ENCODE measurements around the gene ZNF335.

Gene ZNF335, protein sequence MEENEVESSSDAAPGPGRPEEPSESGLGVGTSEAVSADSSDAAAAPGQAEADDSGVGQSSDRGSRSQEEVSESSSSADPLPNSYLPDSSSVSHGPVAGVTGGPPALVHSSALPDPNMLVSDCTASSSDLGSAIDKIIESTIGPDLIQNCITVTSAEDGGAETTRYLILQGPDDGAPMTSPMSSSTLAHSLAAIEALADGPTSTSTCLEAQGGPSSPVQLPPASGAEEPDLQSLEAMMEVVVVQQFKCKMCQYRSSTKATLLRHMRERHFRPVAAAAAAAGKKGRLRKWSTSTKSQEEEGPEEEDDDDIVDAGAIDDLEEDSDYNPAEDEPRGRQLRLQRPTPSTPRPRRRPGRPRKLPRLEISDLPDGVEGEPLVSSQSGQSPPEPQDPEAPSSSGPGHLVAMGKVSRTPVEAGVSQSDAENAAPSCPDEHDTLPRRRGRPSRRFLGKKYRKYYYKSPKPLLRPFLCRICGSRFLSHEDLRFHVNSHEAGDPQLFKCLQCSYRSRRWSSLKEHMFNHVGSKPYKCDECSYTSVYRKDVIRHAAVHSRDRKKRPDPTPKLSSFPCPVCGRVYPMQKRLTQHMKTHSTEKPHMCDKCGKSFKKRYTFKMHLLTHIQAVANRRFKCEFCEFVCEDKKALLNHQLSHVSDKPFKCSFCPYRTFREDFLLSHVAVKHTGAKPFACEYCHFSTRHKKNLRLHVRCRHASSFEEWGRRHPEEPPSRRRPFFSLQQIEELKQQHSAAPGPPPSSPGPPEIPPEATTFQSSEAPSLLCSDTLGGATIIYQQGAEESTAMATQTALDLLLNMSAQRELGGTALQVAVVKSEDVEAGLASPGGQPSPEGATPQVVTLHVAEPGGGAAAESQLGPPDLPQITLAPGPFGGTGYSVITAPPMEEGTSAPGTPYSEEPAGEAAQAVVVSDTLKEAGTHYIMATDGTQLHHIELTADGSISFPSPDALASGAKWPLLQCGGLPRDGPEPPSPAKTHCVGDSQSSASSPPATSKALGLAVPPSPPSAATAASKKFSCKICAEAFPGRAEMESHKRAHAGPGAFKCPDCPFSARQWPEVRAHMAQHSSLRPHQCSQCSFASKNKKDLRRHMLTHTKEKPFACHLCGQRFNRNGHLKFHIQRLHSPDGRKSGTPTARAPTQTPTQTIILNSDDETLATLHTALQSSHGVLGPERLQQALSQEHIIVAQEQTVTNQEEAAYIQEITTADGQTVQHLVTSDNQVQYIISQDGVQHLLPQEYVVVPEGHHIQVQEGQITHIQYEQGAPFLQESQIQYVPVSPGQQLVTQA (N-terminal part only)

GRCh38 chr20:45971675-45972499 is at the start of gene ZNF335:
Gene ZNF335 (minus strand): TSS chr20:45972203. CDS start chr20:45971410, 793 bp downstream.
- peak; percentile 72 for DNase-seq

- no peak for DNase-seq
These were observed 48.6 kb upstream of the ZNF335 start for GRCh38 chr20:46020555-46020954.

DNA sequence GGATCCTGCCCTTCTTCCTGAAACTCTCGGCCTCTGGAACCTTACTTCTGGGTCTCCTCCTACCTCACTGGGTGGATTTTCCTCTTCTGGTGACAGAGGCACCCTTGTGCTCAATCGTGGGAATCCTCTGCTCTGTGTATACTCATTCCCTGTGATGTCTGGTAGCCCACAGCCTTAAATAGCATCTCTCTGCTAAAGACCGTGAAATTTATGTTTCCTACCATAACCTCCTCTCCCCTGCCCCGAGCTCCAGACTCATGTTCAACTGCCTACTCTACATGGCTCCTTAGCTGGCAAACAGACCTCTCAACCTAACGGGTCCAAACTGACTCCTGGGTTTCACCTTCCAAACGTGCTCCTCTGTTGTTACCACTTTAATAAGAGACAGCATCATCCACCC is 46.6 kb upstream of the ZNF335 start:
- no peak for DNase-seq

DNA sequence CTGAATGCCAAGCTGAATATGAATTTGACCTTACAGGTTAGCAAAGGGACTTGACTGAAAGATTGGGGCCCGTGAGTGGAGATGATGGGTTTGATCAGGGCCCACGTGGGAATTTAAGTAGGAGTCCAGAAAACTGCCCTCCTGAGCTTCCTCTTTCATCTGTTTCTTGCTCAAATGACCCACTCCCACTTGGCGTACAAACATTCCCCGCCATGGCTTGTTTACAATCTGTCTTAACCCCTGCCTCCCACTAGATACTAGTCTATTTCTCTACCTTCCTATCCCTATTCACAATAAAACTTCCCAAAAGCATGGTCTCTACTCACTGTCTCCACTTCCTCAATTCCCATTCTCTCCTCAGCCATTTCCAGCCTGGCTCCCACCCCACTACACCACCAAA is 46.1 kb upstream of the ZNF335 start:
- no peak for DNase-seq

GRCh38 chr20:46017272-46017671 is 45.3 kb upstream of the ZNF335 start:
- DNase-seq: no peak

GRCh38 chr20:46014517-46015396 is 42.8 kb upstream of the ZNF335 start:
- no peak for DNase-seq

GRCh38 chr20:46013829-46014516 is 42.0 kb upstream of the ZNF335 start:
- peak; percentile 59 for DNase-seq

DNA sequence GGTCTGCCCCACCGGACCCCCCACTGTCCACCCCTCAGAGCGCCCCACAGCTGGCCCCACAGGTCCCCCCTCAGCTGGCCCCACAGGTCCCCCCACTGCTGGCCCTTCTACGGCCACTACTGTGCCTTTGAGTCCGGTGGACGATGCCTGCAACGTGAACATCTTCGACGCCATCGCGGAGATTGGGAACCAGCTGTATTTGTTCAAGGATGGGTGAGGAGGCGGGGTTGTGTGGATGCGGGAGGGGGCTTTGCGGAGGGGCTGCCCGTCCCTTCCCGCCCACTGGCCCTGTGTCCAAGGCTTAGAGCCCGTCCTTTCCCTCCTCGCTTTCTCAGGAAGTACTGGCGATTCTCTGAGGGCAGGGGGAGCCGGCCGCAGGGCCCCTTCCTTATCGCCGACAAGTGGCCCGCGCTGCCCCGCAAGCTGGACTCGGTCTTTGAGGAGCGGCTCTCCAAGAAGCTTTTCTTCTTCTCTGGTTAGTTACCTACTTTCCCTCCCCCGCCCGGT is 41.4 kb upstream of the ZNF335 start:
- no peak for DNase-seq

DNA sequence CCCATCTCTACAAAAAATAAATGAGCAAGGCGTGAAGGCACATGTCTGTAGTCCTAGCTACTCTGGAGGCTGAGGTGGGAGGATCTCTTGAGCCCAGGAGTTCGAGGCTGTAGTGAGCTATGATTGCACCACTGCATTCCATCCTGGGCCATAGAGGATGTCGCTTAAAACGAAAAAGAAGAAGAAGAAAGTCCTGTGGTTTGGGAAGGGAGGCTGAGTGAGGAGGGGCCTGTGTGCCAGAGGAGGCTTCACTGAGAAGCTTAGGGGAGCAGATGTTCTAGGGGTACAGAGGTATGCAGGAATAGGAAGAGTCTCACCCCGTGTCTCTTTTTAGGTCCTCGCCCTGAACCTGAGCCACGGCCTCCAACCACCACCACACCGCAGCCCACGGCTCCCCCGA is 40.9 kb upstream of the ZNF335 start:
- DNase-seq: no peak

GRCh38 chr20:46011631-46012482 is 39.9 kb upstream of the ZNF335 start:
- no peak for DNase-seq

DNA sequence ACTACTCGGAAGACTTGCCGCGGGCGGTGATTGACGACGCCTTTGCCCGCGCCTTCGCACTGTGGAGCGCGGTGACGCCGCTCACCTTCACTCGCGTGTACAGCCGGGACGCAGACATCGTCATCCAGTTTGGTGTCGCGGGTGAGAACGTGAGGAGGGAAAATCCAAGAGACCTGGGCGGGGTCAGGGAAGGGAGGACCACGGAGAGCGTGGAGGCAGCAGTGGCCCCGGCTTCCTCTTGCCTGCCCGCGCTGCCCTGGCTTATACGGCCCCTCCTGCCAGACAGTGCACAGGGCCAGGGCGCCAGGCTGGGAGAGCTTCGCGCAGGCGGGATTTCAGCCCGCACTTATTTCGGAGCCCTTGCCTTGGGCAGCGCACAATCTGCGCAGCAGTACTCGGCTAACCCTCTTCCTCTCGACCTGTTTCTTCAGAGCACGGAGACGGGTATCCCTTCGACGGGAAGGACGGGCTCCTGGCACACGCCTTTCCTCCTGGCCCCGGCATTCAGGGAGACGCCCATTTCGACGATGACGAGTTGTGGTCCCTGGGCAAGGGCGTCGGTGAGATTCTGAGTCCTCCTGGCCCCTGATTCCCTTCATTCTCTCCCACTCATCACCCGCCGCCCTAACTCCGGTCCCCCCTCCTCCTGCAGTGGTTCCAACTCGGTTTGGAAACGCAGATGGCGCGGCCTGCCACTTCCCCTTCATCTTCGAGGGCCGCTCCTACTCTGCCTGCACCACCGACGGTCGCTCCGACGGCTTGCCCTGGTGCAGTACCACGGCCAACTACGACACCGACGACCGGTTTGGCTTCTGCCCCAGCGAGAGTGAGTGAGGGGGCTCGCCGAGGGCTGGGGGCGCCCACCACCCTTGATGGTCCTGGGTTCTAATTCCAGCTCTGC is 38.7 kb upstream of the ZNF335 start:
- DNase-seq: no peak

DNA sequence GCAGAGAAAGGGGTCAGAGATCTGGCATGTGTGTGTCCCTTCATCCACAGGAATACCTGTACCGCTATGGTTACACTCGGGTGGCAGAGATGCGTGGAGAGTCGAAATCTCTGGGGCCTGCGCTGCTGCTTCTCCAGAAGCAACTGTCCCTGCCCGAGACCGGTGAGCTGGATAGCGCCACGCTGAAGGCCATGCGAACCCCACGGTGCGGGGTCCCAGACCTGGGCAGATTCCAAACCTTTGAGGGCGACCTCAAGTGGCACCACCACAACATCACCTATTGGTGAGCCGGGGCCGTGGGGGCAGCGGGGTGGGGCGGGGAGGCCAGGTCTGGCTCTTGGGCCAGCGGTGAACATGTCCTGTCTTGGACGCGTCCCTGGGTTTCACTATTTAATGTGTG is 37.8 kb upstream of the ZNF335 start:
- no peak for DNase-seq

DNA sequence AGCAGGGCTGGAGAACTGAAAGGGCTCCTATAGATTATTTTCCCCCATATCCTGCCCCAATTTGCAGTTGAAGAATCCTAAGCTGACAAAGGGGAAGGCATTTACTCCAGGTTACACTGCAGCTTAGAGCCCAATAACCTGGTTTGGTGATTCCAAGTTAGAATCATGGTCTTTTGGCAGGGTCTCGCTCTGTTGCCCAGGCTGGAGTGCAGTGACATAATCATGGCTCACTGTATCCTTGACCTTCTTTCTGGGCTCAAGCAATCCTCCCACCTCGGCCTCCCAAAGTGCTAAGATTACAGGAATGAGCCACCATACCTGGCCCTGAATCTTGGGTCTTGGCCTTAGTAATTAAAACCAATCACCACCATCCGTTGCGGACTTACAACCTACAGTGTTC is 35.7 kb upstream of the ZNF335 start:
- no peak for DNase-seq

GRCh38 chr20:46006964-46007363 is 35.0 kb upstream of the ZNF335 start:
- no peak for DNase-seq

GRCh38 chr20:46006022-46006705 is 34.2 kb upstream of the ZNF335 start:
- no peak for DNase-seq

- DNase-seq: no peak
These were observed 33.0 kb upstream of the ZNF335 start for GRCh38 chr20:46004889-46005473.

DNA sequence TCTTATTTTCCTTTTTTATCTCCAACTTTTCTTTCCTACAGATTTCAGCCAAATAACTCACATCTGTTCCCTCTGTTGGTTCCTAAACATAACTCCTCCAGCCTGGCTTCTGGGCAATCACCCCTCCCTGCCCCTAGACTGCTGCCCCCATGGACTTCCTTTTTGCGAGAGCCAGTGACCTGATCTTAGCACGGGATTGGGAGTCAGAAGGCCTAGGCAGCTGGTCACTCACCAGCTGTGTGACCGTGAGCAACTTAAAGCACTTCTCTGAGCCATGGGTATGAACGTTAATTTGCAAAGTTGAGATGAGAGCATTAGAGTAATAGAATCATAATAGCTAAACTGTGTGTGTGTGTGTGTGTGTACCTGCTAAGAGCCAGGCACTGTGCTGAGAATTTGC is 32.2 kb upstream of the ZNF335 start:
- DNase-seq: no peak

Measured in DMS79 treated with DMSO at 0.1 percent for 48 hours (cell line).